ENCODE results near the gene CAMK2A.

The CAMK2A gene

GRCh38 chr5:150265870-150266383 lies 23.6 kb downstream of the CAMK2A start:
- intact Hi-C loops (cut with DNase I; ENCODE audit: low total_unique reads): no loop called here
- Histone ChIP-seq H3K4me1 (peaks cover 0 to 17% (median 5%) of the 10 kb centered on the region in 4 donors), H3K27ac (no peak overlapping the region), H3K27me3 (peaks cover 0 to 4% of the 10 kb centered on the region in 2 donors), H3K36me3 (no peaks in the 10 kb centered on the region), H3K9me3 (no peaks in the 10 kb centered on the region), H3K4me3 (no peak overlapping the region)
- DNase-seq: no peak
- no peak for TF ChIP-seq CTCF (IDR thresholded peaks at IDR 0.05)

- no peak overlapping the region for H3K27ac ChIP-seq
- no peaks in the 10 kb centered on the region for H3K9me3 ChIP-seq
- no peaks in the 10 kb centered on the region for H3K36me3 ChIP-seq
- no peak overlapping the region for H3K4me3 ChIP-seq
- peaks cover 0 to 3% of the 10 kb centered on the region in 2 donors for H3K27me3 ChIP-seq
- no peak for TF ChIP-seq CTCF (IDR thresholded peaks at IDR 0.05)
- intact Hi-C loops (cut with DNase I; ENCODE audit: low total_unique reads): no loop called here
- peaks cover 0 to 17% (median 5%) of the 10 kb centered on the region in 4 donors for H3K4me1 ChIP-seq
- DNase-seq: no peak
Measured at GRCh38 chr5:150264667-150265603, 24.6 kb downstream of the CAMK2A start.

- intact Hi-C loops (cut with DNase I; ENCODE audit: low total_unique reads): no loop called here
- Histone ChIP-seq H3K27me3 (peaks cover 0 to under 1% of the 10 kb centered on the region in 2 donors), H3K27ac (no peak overlapping the region), H3K9me3 (no peaks in the 10 kb centered on the region), H3K4me1 (peaks cover 0 to 17% (median 5%) of the 10 kb centered on the region in 4 donors), H3K36me3 (no peaks in the 10 kb centered on the region), H3K4me3 (no peak overlapping the region)
- TF ChIP-seq CTCF (IDR thresholded peaks at IDR 0.05): no peak
- DNase-seq: no peak
Measured at GRCh38 chr5:150263801-150264621, 25.6 kb downstream of the CAMK2A start.

- Histone ChIP-seq H3K4me3 (no peak overlapping the region), H3K36me3 (no peaks in the 10 kb centered on the region), H3K27ac (no peak overlapping the region), H3K4me1 (peaks cover 0 to 17% (median 5%) of the 10 kb centered on the region in 4 donors), H3K9me3 (no peaks in the 10 kb centered on the region), H3K27me3 (no peaks in the 10 kb centered on the region)
- no peak for TF ChIP-seq CTCF (IDR thresholded peaks at IDR 0.05)
- intact Hi-C loops (cut with DNase I; ENCODE audit: low total_unique reads): no loop called here
- DNase-seq: no peak
Measured at GRCh38 chr5:150263375-150263775, 26.2 kb downstream of the CAMK2A start.

GRCh38 chr5:150262502-150262901 lies 27.1 kb downstream of the CAMK2A start:
- Histone ChIP-seq H3K4me3 (no peak overlapping the region), H3K9me3 (no peaks in the 10 kb centered on the region), H3K4me1 (peaks cover 0 to 17% (median 5%) of the 10 kb centered on the region in 4 donors), H3K27me3 (no peaks in the 10 kb centered on the region), H3K27ac (no peak overlapping the region), H3K36me3 (no peaks in the 10 kb centered on the region)
- intact Hi-C loops (cut with DNase I; ENCODE audit: low total_unique reads): no loop called here
- DNase-seq: no peak
- TF ChIP-seq CTCF (IDR thresholded peaks at IDR 0.05): no peak
